ENCODE measurements around the gene FAM219B. TPM values are rescaled to one million over a fixed set of nuclear protein-coding genes. Genes with fewer than 3 reads are reported as not detected.

FAM219B gene
- total RNA-seq, 1 experiment from 2014 or later = 64.3 TPM

- peaks cover 42 to 85% of the 10 kb centered on the region in 2 experiments for H3K4me1 ChIP-seq (ENCODE audit: control insufficient read depth in 1 of 2, insufficient read depth in 2 of 2, low read length in 2 of 2)
- CTCF ChIA-PET = interaction anchor here (1.3 kb wide), 1 partner anchor 323 kb away, joined by 3 read pairs; no protein-coding TSS in a partner anchor
- no peaks in the 10 kb centered on the region; the same call in 1 of the 2 replicates for H3K79me2 ChIP-seq (ENCODE audit: insufficient read depth, low read length)
- DNase-seq (ENCODE audit: low read depth, low spot score) (no peak), ATAC-seq (no peak)
- H3K9ac ChIP-seq (ENCODE audit: low read length) = no peak overlapping the region
- no peak overlapping the region for H3K4me2 ChIP-seq (ENCODE audit: low read length)
- TF ChIP-seq SIN3A (IDR thresholded peaks at IDR 0.05; ENCODE audit: low read depth) = no peak
- no peak for TF ChIP-seq YY1 (IDR thresholded peaks at IDR 0.05; ENCODE audit: extremely low read depth, insufficient replicate concordance, low read depth, low read length)
- TF ChIP-seq ZBTB33 (IDR thresholded peaks at IDR 0.05; ENCODE audit: extremely low read depth, insufficient replicate concordance, low read length) = no peak
- RAD21 ChIA-PET (ENCODE audit: low non-redundant PET in 1 of 2, low total read pairs in 2 of 2, uncharacterized antibody in 2 of 2, unreplicated experiment in 2 of 2) = no interaction called here
- H3K9me2 ChIP-seq (ENCODE audit: insufficient read depth) = no peaks in the 10 kb centered on the region
- POLR2A ChIA-PET = no interaction called here
- BruUV-seq (replicated peaks) = no TSS peak
- no peaks in the 10 kb centered on the region for H3K9me3 ChIP-seq (ENCODE audit: control insufficient read depth in 1 of 2, insufficient read depth in 1 of 2, low read depth in 1 of 2, low read length in 2 of 2)
- no peak overlapping the region for H2AFZ ChIP-seq (ENCODE audit: low read depth, low read length, poor library complexity, severe bottlenecking)
- H4K20me1 ChIP-seq (ENCODE audit: insufficient read depth) = no peaks in the 10 kb centered on the region
- no peak overlapping the region for H3K4me3 ChIP-seq (replicated peaks in 1 of 2; ENCODE audit: low read depth in 1 of 2, low read length in 2 of 2)
- H3K27ac ChIP-seq (ENCODE audit: low read depth, low read length) = no peak overlapping the region
- intact Hi-C loops (cut with micrococcal nuclease) = loop anchor here (5.0 kb wide), 1 partner anchor 33 kb away; no protein-coding TSS in a partner anchor
- H3K36me3 ChIP-seq (ENCODE audit: control insufficient read depth in 1 of 2, insufficient read depth in 2 of 2, low read length in 2 of 2) = no peaks in the 10 kb centered on the region
- H3K27me3 ChIP-seq (ENCODE audit: insufficient read depth, low read length) = no peaks in the 10 kb centered on the region
Observed at GRCh38 chr15:74954515-74954914, 47.9 kb upstream of the FAM219B start.

DNA sequence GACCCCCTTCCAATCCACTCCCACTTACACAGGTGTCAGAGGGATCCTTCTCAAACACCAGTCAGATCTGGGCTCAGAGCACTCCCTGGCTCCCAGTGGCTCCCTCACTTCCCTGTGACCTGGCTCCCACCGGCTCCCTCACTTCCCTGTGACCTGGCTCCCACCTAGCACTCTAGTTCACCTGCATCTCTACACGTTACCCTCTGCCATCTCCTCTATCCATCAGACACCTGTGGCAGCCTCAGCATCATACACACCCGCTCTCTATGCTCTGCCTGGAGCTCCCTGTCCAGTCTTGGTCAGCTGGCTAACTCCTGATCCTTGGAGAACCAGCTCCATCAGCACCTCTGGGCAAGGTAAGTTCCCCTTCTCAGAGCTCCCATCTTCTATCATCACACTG, 44.4 kb upstream of the FAM219B start:
- no peaks in the 10 kb centered on the region; the same call in 1 of the 2 replicates for H3K79me2 ChIP-seq (ENCODE audit: insufficient read depth, low read length)
- ChIA-PET RAD21 (ENCODE audit: low non-redundant PET in 1 of 2, low total read pairs in 2 of 2, uncharacterized antibody in 2 of 2, unreplicated experiment in 2 of 2) (interaction anchor here (0.6 to 2.3 kb wide), 6 partner anchors 37 to 182 kb away, joined by 3 to 14 read pairs (median 4); partner anchors contain the start of gene FAM219B (in 1 of the 2)), CTCF (interaction anchor here (0.6 to 5.7 kb wide), 14 partner anchors 8 to 319 kb away, joined by 3 to 88 read pairs (median 4); partner anchors contain the start of genes C15orf39, CSK and FAM219B), POLR2A (interaction anchor here (0.7 kb wide), 1 partner anchor 9 kb away, joined by 3 read pairs; no protein-coding TSS in a partner anchor)
- H2AFZ ChIP-seq (ENCODE audit: low read depth, low read length, poor library complexity, severe bottlenecking) = no peak overlapping the region
- no peaks in the 10 kb centered on the region for H4K20me1 ChIP-seq (ENCODE audit: insufficient read depth)
- no peak overlapping the region for H3K4me3 ChIP-seq (replicated peaks in 1 of 2; ENCODE audit: low read depth in 1 of 2, low read length in 2 of 2)
- intact Hi-C loops (cut with micrococcal nuclease) = loop anchor here (5.0 kb wide), 1 partner anchor 36 kb away; no protein-coding TSS in a partner anchor
- H3K4me1 ChIP-seq (ENCODE audit: control insufficient read depth in 1 of 2, insufficient read depth in 2 of 2, low read length in 2 of 2) = peaks cover 31 to 54% of the 10 kb centered on the region in 2 experiments
- ATAC-seq = no peak
- H3K4me2 ChIP-seq (ENCODE audit: low read length) = peak overlapping the region; percentile 66; the same call in 1 of the 2 replicates
- H3K9me2 ChIP-seq (ENCODE audit: insufficient read depth) = no peaks in the 10 kb centered on the region
- H3K9me3 ChIP-seq (ENCODE audit: control insufficient read depth in 1 of 2, insufficient read depth in 1 of 2, low read depth in 1 of 2, low read length in 2 of 2) = no peaks in the 10 kb centered on the region
- H3K9ac ChIP-seq (ENCODE audit: low read length) = no peak overlapping the region
- BruUV-seq (replicated peaks) = no TSS peak
- no peaks in the 10 kb centered on the region for H3K27me3 ChIP-seq (ENCODE audit: insufficient read depth, low read length)
- no peak overlapping the region; the same call in 1 of the 2 replicates for H3K27ac ChIP-seq (ENCODE audit: low read depth, low read length)
- DNase-seq (ENCODE audit: low read depth, low spot score) = no peak
- no peaks in the 10 kb centered on the region for H3K36me3 ChIP-seq (ENCODE audit: control insufficient read depth in 1 of 2, insufficient read depth in 2 of 2, low read length in 2 of 2)
- no peak for TF ChIP-seq POLR2A (IDR thresholded peaks at IDR 0.05; ENCODE audit: borderline replicate concordance, extremely low read depth, insufficient read depth, insufficient read length)
- no peak for TF ChIP-seq ELF1 (IDR thresholded peaks at IDR 0.05; ENCODE audit: borderline replicate concordance, low read depth)
- TF ChIP-seq JUND (IDR thresholded peaks at IDR 0.05) = no peak
- no peak for TF ChIP-seq SRF (IDR thresholded peaks at IDR 0.05; ENCODE audit: low read depth)
- TF ChIP-seq CEBPB (IDR thresholded peaks at IDR 0.05; ENCODE audit: low read depth) = no peak
- TF ChIP-seq SP1 (IDR thresholded peaks at IDR 0.05; ENCODE audit: low read depth) = no peak
- TF ChIP-seq ATF3 (IDR thresholded peaks at IDR 0.05) = no peak
- TF ChIP-seq EGR1 (IDR thresholded peaks at IDR 0.05; ENCODE audit: low read depth) = no peak
- TF ChIP-seq TCF7L2 (IDR thresholded peaks at IDR 0.05; ENCODE audit: borderline replicate concordance, extremely low read depth, insufficient read depth, insufficient read length) = no peak
- no peak for TF ChIP-seq MAX (IDR thresholded peaks at IDR 0.05)
- TF ChIP-seq ZBTB33 (IDR thresholded peaks at IDR 0.05; ENCODE audit: extremely low read depth, insufficient replicate concordance, low read length) = no peak

All from HCT116 (cell line).